Thyroid gland (tissue), 4 donors: Measurements from ENCODE around the gene DUS1L. TPM values are rescaled to one million over a fixed set of nuclear protein-coding genes. Genes with fewer than 3 reads are reported as not detected.
A peak's percentile ranks its signal among the peaks of the same experiment; 100 is the strongest.

Experiments used
- DNase-seq, 2 donors: peaks; one replicate each; pipeline ENCODE4 v3.0.0-alpha.2; 2019
- H3K27ac ChIP-seq, 3 donors: fragments of 200-600 bp; sonication (generic); 1 replicate in 2 of 3; 2 replicates in 1 of 3; pipeline ENCODE4 v1.5.1; 2016 to 2019; ENCODE audit warnings: mild to moderate bottlenecking in 1 of 3, moderate library complexity in 1 of 3
- H3K27me3 ChIP-seq: fragments of 200-600 bp; sonication (generic); one replicate; pipeline ENCODE4 v1.5.1; 2019
- H3K36me3 ChIP-seq, 2 donors: fragments of 200-600 bp; sonication (generic); one replicate each; pipeline ENCODE4 v1.5.1; 2016 to 2019
- H3K4me1 ChIP-seq, 2 donors: fragments of 200-600 bp; sonication (generic); one replicate each; pipeline ENCODE4 v1.5.1; 2017 to 2019
- H3K4me3 ChIP-seq, 3 donors: fragments of 200-600 bp; sonication (generic); replicated peaks in 1 of 3; 1 replicate in 2 of 3; 2 replicates in 1 of 3; pipeline ENCODE4 v1.5.1; 2016; ENCODE audit warnings: mild to moderate bottlenecking in 1 of 3
- H3K9me3 ChIP-seq: fragments of 200-600 bp; sonication (generic); one replicate; pipeline ENCODE4 v1.5.1; 2017
- POLR2A ChIP-seq, 2 donors: fragments of 450-650 bp; IDR thresholded peaks; one replicate each; pipeline ENCODE4 v1.6.1; 2017; ENCODE audit warnings: antibody characterized with exemption in 2 of 2, mild to moderate bottlenecking in 2 of 2, moderate library complexity in 1 of 2
- WGBS, 2 donors: methylation state at CpG; one replicate each; pipeline ENCODE4 v1.1.5; 2017; 5-methylcytosine and 5-hydroxymethylcytosine counted together
- intact Hi-C: fragments of 100-400 bp; cut with DNase I; formaldehyde crosslinking; loops from one replicate; pipeline ENCODE4 v1.15.1; 2023
- total RNA-seq, 4 donors: library from RNA; depleted of rRNA; stranded (reverse); fragments of >200 nt; gene quantifications; one replicate each; pipeline ENCODE4 v1.2.3, GENCODE V29; 2016
- TF ChIP-seq, protein P1 (sequence below), 6 experiments: fragments of 200-600 bp in 3 of 6; fragments of 450-650 bp in 3 of 6; sonication (generic) in 3 of 6; IDR thresholded peaks; one replicate each; pipeline ENCODE4 v1.5.1; 2016 to 2019; ENCODE audit warnings: antibody characterized with exemption in 6 of 6, mild to moderate bottlenecking in 2 of 6, inconsistent platforms in 1 of 6, moderate library complexity in 1 of 6

DUS1L gene
- total RNA-seq, 4 donors from 2014 or later: 58.7 to 90.5 (median 75.5) TPM

DNA sequence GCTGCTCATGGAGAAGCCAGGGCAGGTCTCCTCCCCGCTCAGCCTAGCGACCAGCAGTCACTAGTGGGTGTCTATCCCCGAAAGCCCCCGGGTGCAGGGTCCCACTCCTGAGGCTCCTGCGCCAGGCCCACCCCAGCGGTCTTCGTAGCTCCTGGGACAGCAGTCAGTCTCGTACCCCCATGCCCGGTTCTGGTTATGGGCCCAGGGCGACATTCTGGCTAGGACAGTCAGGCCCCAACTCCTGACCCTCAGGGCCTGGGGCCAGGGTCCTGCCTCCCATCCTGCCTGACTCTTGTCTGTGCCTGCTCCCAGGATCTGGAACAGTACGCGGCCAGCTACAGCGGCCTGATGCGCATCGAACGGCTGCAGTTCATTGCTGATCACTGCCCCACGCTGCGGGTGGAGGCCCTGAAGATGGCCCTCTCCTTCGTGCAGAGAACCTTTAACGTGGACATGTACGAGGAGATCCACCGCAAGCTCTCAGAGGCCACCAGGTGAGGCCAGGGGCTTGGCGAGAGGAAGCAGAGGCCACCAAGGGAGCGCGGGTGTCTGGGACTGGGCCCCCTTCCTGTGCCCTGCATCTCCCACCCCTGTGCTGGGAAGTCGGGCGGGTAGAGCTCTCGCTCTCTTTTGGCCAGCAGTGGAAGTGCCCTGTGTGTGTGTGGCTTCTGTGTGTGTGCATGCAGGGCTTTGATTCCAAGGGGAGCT is 11.9 kb downstream of the DUS1L start:
- H3K9me3 ChIP-seq: no peaks in the 10 kb centered on the region
- TF ChIP-seq, protein P1, sequence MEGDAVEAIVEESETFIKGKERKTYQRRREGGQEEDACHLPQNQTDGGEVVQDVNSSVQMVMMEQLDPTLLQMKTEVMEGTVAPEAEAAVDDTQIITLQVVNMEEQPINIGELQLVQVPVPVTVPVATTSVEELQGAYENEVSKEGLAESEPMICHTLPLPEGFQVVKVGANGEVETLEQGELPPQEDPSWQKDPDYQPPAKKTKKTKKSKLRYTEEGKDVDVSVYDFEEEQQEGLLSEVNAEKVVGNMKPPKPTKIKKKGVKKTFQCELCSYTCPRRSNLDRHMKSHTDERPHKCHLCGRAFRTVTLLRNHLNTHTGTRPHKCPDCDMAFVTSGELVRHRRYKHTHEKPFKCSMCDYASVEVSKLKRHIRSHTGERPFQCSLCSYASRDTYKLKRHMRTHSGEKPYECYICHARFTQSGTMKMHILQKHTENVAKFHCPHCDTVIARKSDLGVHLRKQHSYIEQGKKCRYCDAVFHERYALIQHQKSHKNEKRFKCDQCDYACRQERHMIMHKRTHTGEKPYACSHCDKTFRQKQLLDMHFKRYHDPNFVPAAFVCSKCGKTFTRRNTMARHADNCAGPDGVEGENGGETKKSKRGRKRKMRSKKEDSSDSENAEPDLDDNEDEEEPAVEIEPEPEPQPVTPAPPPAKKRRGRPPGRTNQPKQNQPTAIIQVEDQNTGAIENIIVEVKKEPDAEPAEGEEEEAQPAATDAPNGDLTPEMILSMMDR (IDR thresholded peaks at IDR 0.05): no peak
- TF ChIP-seq POLR2A (IDR thresholded peaks at IDR 0.05): no peak
- DNase-seq: no peak
- peaks cover 18 to 19% of the 10 kb centered on the region in 2 donors for H3K4me1 ChIP-seq
- 97 to 98% methylated on average over 19 to 27 of the region's 28 CpGs for WGBS, 2 donors
- no peaks in the 10 kb centered on the region for H3K27me3 ChIP-seq
- peaks cover 41 to 46% of the 10 kb centered on the region in 2 donors for H3K36me3 ChIP-seq
- intact Hi-C loops: no loop called here
- H3K27ac ChIP-seq: no peak overlapping the region
- no peak overlapping the region for H3K4me3 ChIP-seq

DNA sequence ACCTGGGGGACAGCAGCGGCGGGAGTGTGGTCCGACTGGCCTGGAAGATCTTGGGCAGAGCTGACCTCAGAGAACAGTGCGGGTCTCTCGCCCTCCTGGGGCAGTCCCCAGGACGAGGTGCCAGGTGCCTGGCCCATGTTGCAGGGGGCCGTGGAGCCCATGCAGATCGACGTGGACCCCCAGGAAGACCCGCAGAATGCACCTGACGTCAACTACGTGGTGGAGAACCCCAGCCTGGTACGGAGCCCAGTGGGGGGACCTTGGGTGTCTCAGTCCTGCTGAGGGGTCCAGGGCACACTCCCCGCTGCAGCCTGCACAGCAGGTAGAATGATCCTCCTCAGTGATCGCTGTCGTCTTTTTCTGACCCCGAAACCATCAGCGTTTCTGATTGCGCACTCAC is 12.5 kb downstream of the DUS1L start:
- intact Hi-C loops: no loop called here
- whole genome bisulfite sequencing, 2 donors: 90 to 91% methylated on average over 12 to 18 of the region's 19 CpGs
- no peak overlapping the region for H3K4me3 ChIP-seq
- H3K27ac ChIP-seq: no peak overlapping the region
- no peaks in the 10 kb centered on the region for H3K9me3 ChIP-seq
- no peak for DNase-seq
- H3K4me1 ChIP-seq: peaks cover 18 to 19% of the 10 kb centered on the region in 2 donors
- TF ChIP-seq, protein P1 (IDR thresholded peaks at IDR 0.05): no peak
- no peak for TF ChIP-seq POLR2A (IDR thresholded peaks at IDR 0.05)
- peaks cover 38 to 44% of the 10 kb centered on the region in 2 donors for H3K36me3 ChIP-seq
- H3K27me3 ChIP-seq: no peaks in the 10 kb centered on the region

DNA sequence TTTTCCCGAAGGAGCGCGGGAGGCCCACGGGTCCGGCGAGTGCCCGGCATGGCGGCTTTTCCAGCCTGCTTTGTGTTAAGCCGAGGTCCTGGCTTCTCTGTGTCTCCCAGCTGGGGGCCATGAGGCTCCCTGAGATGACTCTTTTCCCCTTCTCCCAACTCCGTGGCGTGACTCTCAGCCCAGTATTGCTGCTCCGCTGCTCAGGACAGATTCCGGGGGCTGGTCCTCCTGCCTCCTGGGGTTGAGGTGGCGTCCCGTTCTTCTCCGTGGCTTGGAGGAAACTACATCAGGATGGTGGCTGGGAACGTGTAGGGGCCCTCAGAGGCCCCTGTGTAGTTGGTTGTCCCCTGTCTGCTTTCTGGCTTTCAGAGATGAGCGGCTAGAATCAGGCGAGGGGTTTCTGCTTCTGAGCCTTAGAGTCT is 13.0 kb downstream of the DUS1L start:
- Histone ChIP-seq H3K27ac (no peak overlapping the region), H3K27me3 (no peaks in the 10 kb centered on the region), H3K36me3 (peaks cover 36 to 39% of the 10 kb centered on the region in 2 donors), H3K4me3 (peak overlapping the region; percentile 50 to 85 (median 64)), H3K9me3 (no peaks in the 10 kb centered on the region), H3K4me1 (peaks cover 18 to 19% of the 10 kb centered on the region in 2 donors)
- 39 to 48% methylated on average over 5 to 11 of the region's 19 CpGs for whole genome bisulfite sequencing, 2 donors
- TF ChIP-seq, protein P1 (IDR thresholded peaks at IDR 0.05): no peak
- no peak for TF ChIP-seq POLR2A (IDR thresholded peaks at IDR 0.05)
- intact Hi-C loops: no loop called here
- no peak for DNase-seq

DNA sequence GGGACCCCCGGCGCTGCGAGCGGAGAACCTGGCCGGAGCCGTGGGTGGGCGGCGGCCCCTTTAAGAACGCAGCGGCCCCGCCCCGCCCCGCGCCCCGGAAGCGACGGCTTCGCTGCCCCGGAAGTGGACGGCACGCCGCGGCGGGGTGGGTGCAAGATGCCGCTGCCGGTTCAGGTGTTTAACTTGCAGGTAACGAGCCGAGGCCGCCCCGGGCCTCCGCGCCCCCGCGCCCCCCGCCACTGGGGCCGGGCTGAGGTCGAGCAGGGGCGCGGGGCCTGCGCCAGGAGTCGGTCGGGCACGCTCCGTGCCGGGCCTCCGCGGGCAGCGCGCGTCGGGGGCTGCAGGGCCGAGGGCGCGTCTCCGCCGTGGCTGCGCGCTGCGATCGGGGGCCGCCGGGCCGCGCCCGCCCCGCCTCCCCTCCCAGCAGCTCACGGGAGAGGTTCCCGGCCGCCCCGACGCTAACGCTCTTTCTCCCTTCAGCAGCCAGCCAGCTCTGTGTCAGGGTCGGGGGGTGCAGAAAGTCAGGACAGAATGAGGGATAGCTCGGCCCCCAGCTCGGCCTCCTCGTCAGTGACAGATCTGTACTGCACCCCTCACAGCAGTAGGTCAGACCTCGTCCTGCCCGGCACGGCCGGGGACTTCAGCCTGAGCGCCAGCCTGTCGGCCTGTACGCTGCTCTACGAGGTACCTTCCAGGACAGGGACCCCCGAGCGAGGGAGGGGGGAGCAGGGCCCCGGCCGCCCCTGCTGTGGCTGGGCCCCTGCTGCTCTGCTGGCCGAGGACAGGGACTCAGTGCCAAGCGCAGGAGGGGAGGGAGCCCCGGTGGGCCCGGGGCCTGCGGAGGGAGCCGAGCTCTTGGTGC is 13.6 kb downstream of the DUS1L start, which contains the start of the genes GPS1 and RFNG:
Gene GPS1 (plus strand): TSS at position 123 of the 862 bp plus-strand sequence. CDS start 34 bp downstream, at position 157.
Gene RFNG (minus strand): TSS at position 36 of the 862 bp plus-strand sequence. CDS start 45 bp downstream, outside the sequence.
- Histone ChIP-seq H3K27me3 (no peaks in the 10 kb centered on the region), H3K9me3 (no peaks in the 10 kb centered on the region), H3K27ac (peak within 1 kb of the TSS in 1 of 3 donors; percentile 18), H3K36me3 (peaks cover 34% of the 10 kb centered on the region in 2 donors), H3K4me3 (peak within 1 kb of the TSS; percentile 50 to 85 (median 64)), H3K4me1 (peaks cover 18 to 19% of the 10 kb centered on the region in 2 donors)
- TF ChIP-seq, protein P1 (IDR thresholded peaks at IDR 0.05): no peak
- TF ChIP-seq POLR2A (IDR thresholded peaks at IDR 0.05): peak in 1 of 2 donors; percentile 63
- peak; percentile 78 to 80 for DNase-seq
- intact Hi-C loops: no loop called here
- WGBS, 2 donors: 0 to 3% methylated on average over 7 to 11 of the region's 94 CpGs
